Measurements from ENCODE around the gene LINGO1. TPM values are rescaled to one million over a fixed set of nuclear protein-coding genes. Genes with fewer than 3 reads are reported as not detected.

The LINGO1 gene
- total RNA-seq, 4 donors from 2014 or later: 0.83 to 2.2 (median 1.0) TPM; not detected in 1

DNA sequence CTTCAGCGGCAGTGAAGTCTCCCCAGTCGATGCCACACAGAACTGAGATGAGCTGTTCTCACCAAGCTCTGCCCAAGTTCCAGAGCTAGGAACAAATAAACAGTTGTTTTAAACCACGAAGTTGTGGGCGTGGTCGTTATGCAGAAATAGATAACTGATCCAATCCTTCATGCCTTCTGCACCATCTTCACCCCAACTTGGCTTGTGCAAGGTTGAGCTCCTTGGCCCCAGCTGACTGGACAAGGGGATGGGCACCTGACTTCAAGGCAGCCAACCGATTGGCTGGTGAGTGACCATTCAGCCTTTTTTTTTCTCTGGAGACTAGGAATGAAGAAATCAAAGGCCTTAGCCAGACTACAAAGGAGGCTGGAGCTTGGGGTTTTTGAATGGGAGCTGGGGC, 23.9 kb downstream of the LINGO1 start:
- no peak for DNase-seq (ENCODE audit: extremely low spot score)
- Histone ChIP-seq H3K36me3 (no peaks in the 10 kb centered on the region), H3K27ac (replicated peaks in 1 of 4) (no peak overlapping the region), H3K4me1 (peaks cover 0 to 9% (median 5%) of the 10 kb centered on the region in 4 donors), H3K9me3 (no peaks in the 10 kb centered on the region), H3K4me3 (no peak overlapping the region), H3K27me3 (peaks cover 0 to 51% (median 0%) of the 10 kb centered on the region in 4 donors)
- WGBS: 89% methylated on average over 6 of the region's 6 CpGs
- TF ChIP-seq POLR2AphosphoS5 (IDR thresholded peaks at IDR 0.05) (no peak), EP300 (IDR thresholded peaks at IDR 0.05) (no peak), CTCF (IDR thresholded peaks at IDR 0.05) (no peak), POLR2A (IDR thresholded peaks at IDR 0.05; ENCODE audit: low read depth) (no peak)
- intact Hi-C loops (cut with DNase I): no loop called here

DNA sequence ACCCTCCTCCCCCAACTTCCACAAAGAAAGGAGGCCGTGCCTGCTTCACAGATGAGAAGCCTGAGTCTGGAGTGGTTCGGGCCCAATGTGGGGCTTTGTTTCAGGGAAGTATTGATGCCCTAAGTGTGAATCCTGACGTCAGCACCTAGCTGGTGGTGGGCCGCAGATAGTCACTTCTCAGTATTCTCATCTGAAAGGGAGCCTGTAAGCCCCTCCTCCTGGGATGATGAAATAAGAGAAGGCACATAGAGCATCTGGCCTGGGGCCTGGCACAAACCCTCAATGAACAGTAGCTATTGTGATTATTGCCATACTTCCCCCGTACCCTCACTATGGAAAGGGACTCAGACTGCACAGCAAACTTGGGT, 24.8 kb downstream of the LINGO1 start:
- intact Hi-C loops (cut with DNase I): no loop called here
- DNase-seq (ENCODE audit: extremely low spot score): no peak
- H3K4me3 ChIP-seq: no peak overlapping the region
- H3K9me3 ChIP-seq: no peaks in the 10 kb centered on the region
- H3K4me1 ChIP-seq: peaks cover 0 to 9% (median 5%) of the 10 kb centered on the region in 4 donors
- no peaks in the 10 kb centered on the region for H3K36me3 ChIP-seq
- 95% methylated on average over 5 of the region's 5 CpGs for WGBS
- no peak overlapping the region for H3K27ac ChIP-seq (replicated peaks in 1 of 4)
- H3K27me3 ChIP-seq: peaks cover 0 to 45% (median 0%) of the 10 kb centered on the region in 4 donors
- TF ChIP-seq EP300 (IDR thresholded peaks at IDR 0.05) (no peak), CTCF (IDR thresholded peaks at IDR 0.05) (no peak), POLR2A (IDR thresholded peaks at IDR 0.05; ENCODE audit: low read depth) (no peak), POLR2AphosphoS5 (IDR thresholded peaks at IDR 0.05) (no peak)

DNA sequence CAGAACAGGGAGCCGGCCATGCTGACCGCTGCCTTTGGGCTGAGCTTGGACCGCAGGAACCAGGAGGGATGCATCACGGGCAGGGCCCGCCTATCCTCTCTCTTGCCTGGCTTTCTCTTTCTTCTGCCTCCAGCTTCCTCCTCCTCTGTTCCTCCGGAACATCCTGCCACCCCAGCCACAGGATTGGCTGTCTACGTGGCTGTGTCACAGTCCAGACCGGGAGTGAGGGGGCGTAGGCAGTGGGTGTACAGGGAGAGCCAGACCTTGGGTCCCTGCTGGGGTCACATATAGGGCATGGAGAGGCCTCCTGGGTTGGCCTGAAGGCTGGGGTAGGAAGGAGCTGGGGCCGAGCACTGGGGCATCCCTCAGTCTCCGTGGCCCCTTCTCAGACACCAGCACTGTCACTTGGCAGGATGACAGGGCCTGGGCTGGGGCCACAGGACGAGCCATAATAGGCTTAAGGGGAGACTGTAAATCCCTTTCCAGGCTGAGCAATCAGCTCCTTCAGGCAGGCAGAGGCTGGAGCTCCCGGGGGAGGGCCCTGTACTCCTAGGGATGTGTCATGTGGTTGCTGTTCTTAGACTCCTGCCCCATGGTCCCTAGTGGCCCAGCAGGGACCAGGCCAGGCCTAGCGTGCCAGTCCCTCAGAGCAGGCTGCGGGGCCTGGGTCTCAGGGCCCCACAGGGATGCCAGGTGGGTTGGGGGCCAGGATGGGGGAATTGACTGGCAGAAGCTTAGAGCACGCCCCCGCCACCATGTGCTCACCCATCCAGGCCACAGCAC, 25.4 kb downstream of the LINGO1 start:
- peaks cover 0 to 9% (median 5%) of the 10 kb centered on the region in 4 donors for H3K4me1 ChIP-seq
- H3K27ac ChIP-seq (replicated peaks in 1 of 4): no peak overlapping the region
- no peak for DNase-seq (ENCODE audit: extremely low spot score)

DNA sequence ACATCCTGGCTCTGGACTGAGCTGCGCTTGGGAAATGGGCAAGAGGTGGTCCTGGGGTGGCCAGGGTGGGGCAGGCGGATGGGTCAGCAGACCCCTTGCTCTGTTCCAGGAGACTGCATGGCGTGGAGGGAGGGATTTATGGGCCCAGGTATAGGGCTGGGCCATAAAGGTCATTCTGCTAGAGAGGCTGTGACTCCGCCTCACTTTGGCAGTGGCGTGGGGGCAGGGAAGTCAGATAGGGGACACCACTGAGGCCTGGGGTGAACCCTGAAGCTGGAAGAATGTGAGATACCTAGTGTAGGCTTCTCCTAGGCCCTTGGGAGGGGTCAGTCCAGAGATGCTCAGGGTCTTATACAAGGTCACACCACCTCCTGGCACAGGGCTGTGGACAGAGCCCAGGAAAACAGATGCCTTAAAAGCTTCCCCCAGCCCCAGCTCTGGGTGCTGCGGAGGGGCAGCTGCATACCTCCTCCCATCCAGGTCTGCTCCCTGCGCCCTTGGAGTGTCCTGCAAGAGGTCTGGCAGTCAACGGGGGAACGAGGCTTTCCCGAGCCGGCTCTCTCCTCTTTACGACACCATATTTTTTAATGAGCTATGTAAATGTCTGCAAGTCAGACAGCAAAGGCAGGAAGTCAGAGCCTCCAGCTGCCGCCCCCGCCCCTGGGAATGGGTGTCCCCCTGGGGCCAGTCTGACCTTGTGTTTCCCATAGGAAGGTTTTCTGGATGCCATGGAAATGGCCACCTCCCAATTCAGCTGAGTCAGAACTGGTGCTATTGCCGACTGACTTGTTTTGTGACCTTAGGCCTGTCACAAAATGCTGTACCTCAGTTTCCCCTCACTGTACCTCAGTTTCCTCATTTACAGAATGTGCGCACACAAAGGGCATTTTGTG, 26.3 kb downstream of the LINGO1 start:
- intact Hi-C loops (cut with DNase I): no loop called here
- H3K27me3 ChIP-seq: peaks cover 0 to 34% (median 0%) of the 10 kb centered on the region in 4 donors
- 86% methylated on average over 9 of the region's 16 CpGs for WGBS
- H3K4me1 ChIP-seq: peaks cover 0 to 9% (median 5%) of the 10 kb centered on the region in 4 donors
- no peak for DNase-seq (ENCODE audit: extremely low spot score)
- no peak overlapping the region for H3K4me3 ChIP-seq
- H3K27ac ChIP-seq (replicated peaks in 1 of 4): no peak overlapping the region
- H3K9me3 ChIP-seq: no peaks in the 10 kb centered on the region
- TF ChIP-seq CTCF (IDR thresholded peaks at IDR 0.05): no peak
- no peak for TF ChIP-seq POLR2A (IDR thresholded peaks at IDR 0.05; ENCODE audit: low read depth)
- no peak for TF ChIP-seq POLR2AphosphoS5 (IDR thresholded peaks at IDR 0.05)
- no peak for TF ChIP-seq EP300 (IDR thresholded peaks at IDR 0.05)
- no peaks in the 10 kb centered on the region for H3K36me3 ChIP-seq

More for the DNA sequence above, 25.4 kb downstream of the LINGO1 start:
- WGBS: 91% methylated on average over 9 of the region's 17 CpGs
- Histone ChIP-seq H3K4me3 (no peak overlapping the region), H3K36me3 (no peaks in the 10 kb centered on the region), H3K27me3 (peaks cover 0 to 39% (median 0%) of the 10 kb centered on the region in 4 donors), H3K9me3 (no peaks in the 10 kb centered on the region)
- intact Hi-C loops (cut with DNase I): no loop called here
- TF ChIP-seq POLR2AphosphoS5 (IDR thresholded peaks at IDR 0.05): no peak
- no peak for TF ChIP-seq EP300 (IDR thresholded peaks at IDR 0.05)
- TF ChIP-seq POLR2A (IDR thresholded peaks at IDR 0.05; ENCODE audit: low read depth): no peak
- TF ChIP-seq CTCF (IDR thresholded peaks at IDR 0.05): no peak

Measured in esophagus muscularis mucosa (tissue), 4 donors.